Hematopoietic multipotent progenitor cell treated with erythropoietin and hydrocortisone succinate and interleukin-3 and kit ligand, for 17 days (in vitro differentiated cells): Measurements from ENCODE around the gene NTRK3.

Source experiments
- DNase-seq: peaks from one replicate; pipeline ENCODE4 v3.0.0-alpha.2; 2015; ENCODE audit warnings: low spot score

NTRK3 gene

DNA sequence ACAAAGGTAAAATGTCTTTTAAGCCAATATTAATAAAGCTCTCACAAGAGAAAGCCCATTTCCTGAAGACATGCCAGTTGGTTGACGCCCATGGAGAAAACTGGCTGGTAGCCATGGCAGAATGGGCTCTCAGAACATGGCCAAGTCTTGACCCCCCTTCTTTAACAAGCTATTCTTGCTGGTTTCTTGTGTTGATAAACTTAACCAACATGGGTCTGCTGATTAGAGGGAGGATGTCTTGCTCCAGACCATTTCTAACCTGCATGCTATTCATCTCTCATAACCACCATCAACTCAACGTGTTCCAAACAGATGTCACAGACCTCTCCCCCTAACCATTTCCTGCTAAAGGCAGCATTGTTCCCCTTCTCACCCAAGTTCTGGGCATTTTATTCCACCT is 25.7 kb downstream of the NTRK3 start:
- DNase-seq, result no peak

DNA sequence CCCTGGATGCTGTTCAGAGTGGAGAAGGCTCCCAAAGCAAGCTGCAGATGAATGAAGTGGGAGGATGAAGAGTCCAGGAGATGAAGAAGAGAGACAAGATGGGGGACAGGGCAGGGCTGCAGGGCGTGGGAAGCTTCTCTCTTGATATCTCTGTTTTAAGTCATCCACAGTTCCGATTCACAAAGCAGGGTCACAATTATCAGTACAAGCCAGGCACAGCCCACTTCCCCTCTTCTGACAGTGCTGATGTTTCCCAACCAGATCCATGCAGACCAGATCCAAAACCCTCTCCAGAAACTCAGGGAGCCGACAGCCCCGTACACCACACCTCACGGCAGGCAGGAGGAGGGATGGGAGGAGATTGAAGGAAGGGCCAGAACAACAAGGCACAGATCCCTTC is 31.1 kb downstream of the NTRK3 start:
- DNase-seq, result no peak

DNA sequence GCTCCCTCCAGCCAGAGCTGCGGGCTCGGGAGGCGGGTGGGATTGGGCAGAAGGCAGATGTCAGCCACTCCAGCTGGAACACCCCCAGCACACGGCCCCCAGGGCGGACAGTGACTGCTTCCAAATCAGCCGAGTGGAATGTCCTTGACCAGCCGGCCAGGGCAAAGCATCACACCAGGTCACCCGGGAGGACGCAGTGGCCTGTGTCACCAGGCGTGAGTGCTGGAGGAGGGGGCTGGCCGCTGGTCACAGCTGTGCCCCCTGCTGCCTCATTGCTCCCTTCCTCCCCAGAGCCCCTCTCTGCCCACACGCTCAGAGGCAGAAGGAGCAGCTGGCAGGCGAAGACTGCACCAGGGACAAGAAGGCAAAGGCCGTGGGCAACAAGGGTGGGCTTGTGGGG is 33.5 kb downstream of the NTRK3 start:
- no peak for DNase-seq

DNA sequence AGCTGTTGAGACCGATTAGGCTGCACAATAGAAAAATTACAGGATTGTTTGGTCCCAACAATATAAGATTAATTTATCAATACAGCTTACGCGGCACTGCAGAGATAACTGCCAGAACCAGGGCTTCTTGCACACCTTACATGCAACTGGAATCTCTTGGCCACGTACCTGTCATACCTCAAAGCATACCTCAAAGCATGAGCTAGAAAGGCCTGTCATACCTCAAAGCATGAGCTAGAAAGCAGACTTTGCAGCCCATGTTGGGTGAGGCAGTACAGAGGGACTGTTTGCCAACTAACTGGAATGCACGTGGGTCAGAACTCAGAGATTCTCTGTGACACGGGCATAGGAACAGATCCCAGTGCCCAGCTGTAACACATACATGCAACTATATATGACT is 34.7 kb downstream of the NTRK3 start:
- no peak for DNase-seq

DNA sequence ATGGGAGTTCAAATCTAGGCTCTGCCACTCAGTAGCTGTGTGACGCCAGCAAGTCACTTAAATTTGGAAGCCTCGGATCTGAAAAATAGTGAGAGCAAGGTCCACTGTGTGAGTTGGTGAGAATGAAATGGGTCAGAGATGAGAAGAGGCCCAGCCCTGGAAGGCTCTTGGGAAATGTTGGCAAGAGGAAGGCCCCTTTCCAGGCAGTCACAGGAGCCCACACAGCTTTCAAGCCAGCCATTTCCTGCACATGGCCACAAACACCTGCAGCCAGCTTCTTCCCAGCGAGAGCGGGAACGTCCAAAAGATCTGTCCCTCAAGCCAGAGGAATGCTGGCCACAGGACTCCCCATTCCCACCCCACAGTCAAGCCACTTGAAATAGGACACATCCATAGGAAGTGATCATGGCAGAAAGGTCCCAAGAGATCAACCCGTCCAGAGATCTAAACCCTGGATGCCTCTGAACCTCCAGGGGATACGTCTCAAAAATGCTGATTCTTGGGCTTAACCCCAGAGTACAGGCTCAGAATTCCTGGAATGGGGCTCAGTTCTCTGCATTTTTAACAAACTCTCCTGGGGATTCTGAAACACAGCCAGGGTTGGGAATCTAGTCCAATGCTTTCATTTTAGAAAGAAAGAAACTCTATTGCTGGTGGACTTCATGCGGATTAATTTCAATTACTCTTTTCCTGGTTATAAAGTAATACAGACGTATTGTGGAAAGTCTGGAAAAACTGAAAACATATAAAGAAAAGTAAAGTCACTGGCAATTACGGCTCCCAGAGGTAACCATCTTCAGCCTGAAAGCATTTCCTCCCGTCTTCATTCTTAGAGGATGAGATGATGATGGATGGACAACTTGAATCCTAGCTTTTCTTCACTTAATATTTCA is 35.9 kb downstream of the NTRK3 start:
- DNase-seq, result no peak

GRCh38 chr15:88219623-88220022 is 36.9 kb downstream of the NTRK3 start:
- no peak for DNase-seq

- DNase-seq, result no peak
Measured at GRCh38 chr15:88218557-88219221, 37.9 kb downstream of the NTRK3 start.

GRCh38 chr15:88215066-88215648 is 41.4 kb downstream of the NTRK3 start:
- DNase-seq, result no peak

- no peak for DNase-seq
Measured at GRCh38 chr15:88209111-88209510, 47.4 kb downstream of the NTRK3 start.

GRCh38 chr15:88208396-88208795 is 48.1 kb downstream of the NTRK3 start:
- no peak for DNase-seq

- no peak for DNase-seq
Measured at GRCh38 chr15:88207565-88207964, 49.0 kb downstream of the NTRK3 start.

GRCh38 chr15:88204584-88204983 is 52.0 kb downstream of the NTRK3 start:
- DNase-seq, result no peak

GRCh38 chr15:88202231-88202630 is 54.3 kb downstream of the NTRK3 start:
- DNase-seq, result no peak

DNA sequence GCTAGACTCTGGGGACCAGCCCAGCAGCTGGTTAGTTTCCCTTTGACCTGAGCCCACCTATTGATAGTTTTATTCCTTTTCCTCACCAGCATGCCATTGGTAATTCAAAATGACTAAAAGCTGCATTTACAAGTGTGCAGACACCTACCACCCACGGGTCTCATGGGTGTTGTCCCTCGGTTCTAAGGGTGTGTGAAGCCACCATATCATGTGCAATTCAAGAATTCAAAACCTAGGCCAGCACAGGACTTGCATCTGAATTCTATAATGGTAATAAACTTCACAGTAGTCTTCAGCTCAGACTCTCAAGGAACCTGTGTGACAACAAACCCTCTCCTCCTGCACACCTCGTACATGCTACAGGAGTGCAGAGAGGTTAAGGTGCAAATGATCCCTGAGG is 55.3 kb downstream of the NTRK3 start:
- no peak for DNase-seq

DNA sequence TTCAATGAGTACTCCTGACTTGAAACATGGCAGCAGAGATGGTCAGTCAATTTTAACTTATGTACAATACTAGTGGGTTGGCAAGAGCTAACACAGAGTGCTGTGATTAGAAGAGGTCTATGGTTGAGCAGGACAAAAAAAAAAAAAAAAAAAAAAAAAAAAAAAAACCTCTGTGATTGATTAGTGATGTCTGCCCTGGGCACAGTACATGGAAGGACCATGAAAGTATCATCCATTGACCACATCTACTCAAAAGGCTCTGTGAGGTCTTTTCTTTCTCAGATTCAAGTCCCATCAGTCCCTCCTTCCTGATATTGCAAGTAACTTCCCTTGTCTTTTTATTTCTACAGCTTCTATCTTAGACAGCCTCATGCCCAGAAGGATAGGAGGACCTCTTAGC is 59.6 kb downstream of the NTRK3 start:
- DNase-seq, result no peak

DNA sequence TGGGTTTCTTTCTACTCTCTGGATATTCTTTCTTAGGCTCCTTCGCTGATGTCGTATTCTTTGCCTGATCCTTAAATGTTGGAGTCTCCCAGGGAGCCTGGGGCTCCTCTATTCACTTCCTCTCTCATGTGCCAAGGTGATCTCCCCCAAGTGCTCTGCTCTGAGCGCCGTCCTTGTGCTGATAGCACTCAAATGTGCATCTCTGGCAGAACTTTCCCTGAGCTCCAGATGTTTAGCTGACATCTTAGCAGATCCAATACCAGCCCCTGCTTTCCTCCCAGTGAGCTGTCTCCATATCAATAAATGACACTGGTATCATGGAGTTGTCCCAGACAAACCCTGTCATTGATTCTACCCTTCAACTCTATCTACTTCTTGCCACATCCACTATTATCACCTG is 62.4 kb downstream of the NTRK3 start:
- no peak for DNase-seq

GRCh38 chr15:88193415-88193814 is 63.1 kb downstream of the NTRK3 start:
- no peak for DNase-seq

DNA sequence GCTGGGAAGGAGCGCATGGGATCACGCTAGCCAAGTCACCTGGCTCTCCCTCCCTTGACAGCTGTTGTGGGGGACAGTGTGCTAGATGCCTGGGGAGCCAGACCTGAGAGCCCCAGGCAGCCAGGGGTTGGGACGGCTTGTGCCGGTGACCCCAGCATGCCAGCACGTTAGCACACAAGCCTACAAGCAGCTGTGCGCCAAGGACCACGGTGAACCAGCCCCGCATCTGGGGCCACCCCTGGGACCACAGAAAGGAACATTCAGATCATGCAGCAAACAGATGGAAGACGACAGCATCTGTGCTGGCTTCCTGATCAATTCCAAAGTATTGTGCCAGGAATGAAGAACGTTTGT is 64.8 kb downstream of the NTRK3 start:
- no peak for DNase-seq

- DNase-seq, result no peak
Measured at GRCh38 chr15:88190232-88190631, 66.3 kb downstream of the NTRK3 start.

DNA sequence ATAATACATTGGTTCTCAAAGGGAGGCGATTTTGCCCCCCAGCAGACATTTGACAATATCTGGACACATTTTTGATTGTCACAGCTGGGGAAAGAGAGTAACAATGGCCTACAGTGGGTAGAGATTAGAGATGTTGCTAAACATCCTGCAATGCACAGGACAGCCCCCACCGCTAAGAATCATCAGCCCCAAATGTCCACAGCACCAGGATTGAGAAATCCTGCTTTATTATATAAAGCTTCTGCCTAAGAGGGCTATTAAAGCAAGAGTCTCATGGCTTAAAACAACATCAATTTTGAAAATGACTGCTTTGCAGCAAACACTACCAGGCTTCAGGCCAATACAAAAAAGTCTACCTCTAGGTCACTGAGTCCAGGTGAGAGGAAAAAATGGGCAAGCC is 68.2 kb downstream of the NTRK3 start:
- DNase-seq, result no peak

- no peak for DNase-seq
Measured at GRCh38 chr15:88187195-88187594, 69.3 kb downstream of the NTRK3 start.

DNA sequence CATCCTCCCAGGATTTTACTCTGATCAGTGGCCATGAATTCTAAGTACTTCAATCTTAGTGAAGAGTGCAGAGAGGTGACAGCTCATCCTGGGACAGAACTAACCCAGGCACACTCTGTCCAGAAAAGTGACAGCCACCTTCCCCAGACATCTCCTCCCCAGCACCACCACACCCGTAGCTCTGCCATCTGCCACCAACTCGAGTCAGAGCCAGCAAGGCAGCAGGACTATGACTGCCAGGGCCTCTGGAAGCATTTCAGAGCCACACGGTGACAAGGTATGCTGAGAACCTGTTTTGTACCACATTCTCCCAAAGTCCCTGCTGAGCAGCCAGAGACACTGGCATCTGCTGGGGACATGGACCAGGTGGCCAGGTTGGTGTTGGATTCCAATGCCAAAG is 71.0 kb downstream of the NTRK3 start:
- no peak for DNase-seq

GRCh38 chr15:88181613-88182012 is 74.9 kb downstream of the NTRK3 start:
- no peak for DNase-seq
